GM13977 (cell line): ENCODE results near the gene DNAH1.
A peak's percentile ranks its signal among the peaks of the same experiment; 100 is the strongest.

Source experiments
- DNase-seq: peaks from one replicate; pipeline ENCODE4 v3.0.0; 2012; ENCODE audit warnings: low spot score
- CTCF ChIP-seq: IDR thresholded peaks from 2 replicates; pipeline ENCODE4 v1.5.1; 2012; ENCODE audit warnings: mild to moderate bottlenecking, control low read depth; ENCODE audit not compliant: insufficient read depth; ENCODE audit errors: extremely low read depth, missing control alignments
- in situ Hi-C: fragments of 300-500 bp; cut with MboI; formaldehyde crosslinking; loops from one replicate; pipeline ENCODE4 v1.12.0; 2022; ENCODE audit warnings: low sequenced_read_pairs, low pct_unique_long_range_greater_than_20kb, mixed read lengths, inconsistent platforms; ENCODE audit not compliant: unreplicated experiment

DNAH1 gene

GRCh38 chr3:52297242-52298148 is 18.6 kb upstream of the DNAH1 start:
- TF ChIP-seq CTCF = no peak
- no peak for DNase-seq
- in situ Hi-C loops = no loop called here

GRCh38 chr3:52298149-52299098 is 17.7 kb upstream of the DNAH1 start:
- no peak for TF ChIP-seq CTCF
- DNase-seq = no peak
- in situ Hi-C loops = no loop called here

GRCh38 chr3:52299247-52299878 is 16.8 kb upstream of the DNAH1 start:
- in situ Hi-C loops = no loop called here
- no peak for TF ChIP-seq CTCF
- DNase-seq = no peak

DNA sequence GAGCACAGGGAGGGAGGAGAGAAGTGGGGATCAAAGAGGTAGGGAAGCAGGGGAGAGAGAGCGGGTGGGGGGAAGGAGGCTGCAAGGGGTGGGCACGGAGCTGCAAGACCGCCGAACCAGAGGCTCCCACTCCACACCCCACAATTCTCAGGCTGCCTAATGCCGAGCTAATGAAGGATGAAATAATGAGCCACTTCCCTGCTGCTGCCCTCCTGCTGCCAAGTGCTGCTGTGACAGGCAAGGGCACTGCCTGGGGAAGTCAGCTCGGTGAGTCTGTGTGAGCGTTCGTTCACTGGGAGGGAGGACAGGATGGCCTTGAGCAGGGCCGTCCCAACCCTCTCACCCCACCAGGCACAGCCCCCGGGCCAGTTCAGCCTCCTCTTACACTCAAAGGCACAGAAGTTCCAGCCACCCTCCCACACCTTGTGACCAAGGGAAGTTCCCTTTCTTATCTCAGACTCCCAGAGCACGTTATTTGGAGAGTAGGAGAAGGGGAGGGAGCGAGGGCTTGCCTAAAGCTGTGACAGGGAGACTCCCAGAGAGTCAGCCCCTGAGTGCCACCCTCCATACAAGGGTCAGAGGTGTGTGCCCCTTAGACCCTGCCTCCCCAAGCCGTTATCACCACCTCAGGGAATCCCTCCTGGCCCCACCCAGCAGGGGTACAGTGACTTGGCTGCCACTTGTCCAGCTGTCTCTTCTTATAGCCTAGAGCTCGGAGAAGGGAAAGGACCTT is 16.1 kb upstream of the DNAH1 start:
- in situ Hi-C loops = no loop called here
- TF ChIP-seq CTCF = peak; percentile 7
- DNase-seq = no peak

DNA sequence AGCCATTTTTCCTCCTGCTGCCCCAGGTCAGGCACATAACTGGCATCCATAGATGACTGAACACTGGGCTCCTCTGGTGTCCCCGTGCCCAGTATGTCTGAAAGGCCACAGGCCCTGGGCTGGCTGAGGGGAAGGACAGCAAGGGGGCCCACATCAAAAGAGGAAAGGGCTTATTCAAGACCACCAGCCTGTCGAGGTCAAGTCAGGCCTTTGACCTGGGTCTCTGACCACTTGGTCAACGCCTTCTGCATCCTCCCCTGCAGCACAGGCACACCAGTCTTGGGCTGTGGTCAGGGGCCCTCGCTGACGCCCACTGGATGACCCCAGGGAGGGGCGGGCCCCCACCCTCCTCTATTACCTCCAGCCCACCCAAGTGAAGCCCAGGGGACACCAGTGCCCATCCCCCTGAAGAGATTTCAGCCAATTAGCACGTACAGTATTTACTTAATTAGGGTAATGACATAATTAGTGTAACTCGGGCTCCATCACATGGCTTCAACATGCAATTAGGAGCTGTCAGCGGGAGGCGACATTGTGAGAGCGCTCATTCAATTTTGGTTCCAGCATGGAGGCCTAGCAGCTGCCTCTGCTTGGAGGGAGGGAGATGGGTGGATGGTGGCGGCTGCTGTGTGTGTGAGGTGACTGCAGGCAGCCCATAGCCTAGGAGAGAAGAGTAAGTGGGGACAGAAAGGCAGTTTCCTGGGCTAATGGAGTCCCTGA is 13.5 kb upstream of the DNAH1 start:
- in situ Hi-C loops = no loop called here
- no peak for DNase-seq
- no peak for TF ChIP-seq CTCF
